Stomach (tissue), 4 donors: Measurements from ENCODE around the gene POMT2.

ENCODE experiments used
- EP300 ChIP-seq: sonication (generic); formaldehyde crosslinking; IDR thresholded peaks from one replicate; pipeline ENCODE4 v1.6.1; 2017; ENCODE audit warnings: antibody characterized with exemption
- POLR2A ChIP-seq, 4 donors: fragments of 450-650 bp; IDR thresholded peaks; one replicate each; pipeline ENCODE4 v1.6.1; 2016; ENCODE audit warnings: antibody characterized with exemption in 4 of 4, control low read depth in 2 of 4, mild to moderate bottlenecking in 1 of 4, moderate library complexity in 1 of 4
- POLR2AphosphoS5 ChIP-seq, 3 donors: sonication (generic); formaldehyde crosslinking; IDR thresholded peaks; one replicate each; pipeline ENCODE4 v1.6.1; 2016; ENCODE audit warnings: antibody characterized with exemption in 3 of 3
- TF ChIP-seq, protein P1 (sequence below), 7 experiments: fragments of 450-650 bp in 4 of 7; fragments of 200-600 bp in 3 of 7; sonication (generic) in 3 of 7; IDR thresholded peaks; one replicate each; pipeline ENCODE4 v1.5.1; 2016 to 2019; ENCODE audit warnings: antibody characterized with exemption in 7 of 7, control low read depth in 2 of 7, mild to moderate bottlenecking in 1 of 7

GRCh38 chr14:77286576-77286975 lies 34.1 kb downstream of the POMT2 start:
- TF ChIP-seq, protein P1, sequence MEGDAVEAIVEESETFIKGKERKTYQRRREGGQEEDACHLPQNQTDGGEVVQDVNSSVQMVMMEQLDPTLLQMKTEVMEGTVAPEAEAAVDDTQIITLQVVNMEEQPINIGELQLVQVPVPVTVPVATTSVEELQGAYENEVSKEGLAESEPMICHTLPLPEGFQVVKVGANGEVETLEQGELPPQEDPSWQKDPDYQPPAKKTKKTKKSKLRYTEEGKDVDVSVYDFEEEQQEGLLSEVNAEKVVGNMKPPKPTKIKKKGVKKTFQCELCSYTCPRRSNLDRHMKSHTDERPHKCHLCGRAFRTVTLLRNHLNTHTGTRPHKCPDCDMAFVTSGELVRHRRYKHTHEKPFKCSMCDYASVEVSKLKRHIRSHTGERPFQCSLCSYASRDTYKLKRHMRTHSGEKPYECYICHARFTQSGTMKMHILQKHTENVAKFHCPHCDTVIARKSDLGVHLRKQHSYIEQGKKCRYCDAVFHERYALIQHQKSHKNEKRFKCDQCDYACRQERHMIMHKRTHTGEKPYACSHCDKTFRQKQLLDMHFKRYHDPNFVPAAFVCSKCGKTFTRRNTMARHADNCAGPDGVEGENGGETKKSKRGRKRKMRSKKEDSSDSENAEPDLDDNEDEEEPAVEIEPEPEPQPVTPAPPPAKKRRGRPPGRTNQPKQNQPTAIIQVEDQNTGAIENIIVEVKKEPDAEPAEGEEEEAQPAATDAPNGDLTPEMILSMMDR (IDR thresholded peaks at IDR 0.05): no peak
- no peak for TF ChIP-seq EP300
- no peak for TF ChIP-seq POLR2AphosphoS5 (IDR thresholded peaks at IDR 0.05)
- no peak for TF ChIP-seq POLR2A (IDR thresholded peaks at IDR 0.05)
